Hepatocyte (in vitro differentiated cells): Measurements from ENCODE around the gene MEIS2. TPM values are rescaled to one million over a fixed set of nuclear protein-coding genes. Genes with fewer than 3 reads are reported as not detected.

ENCODE experiments used
- DNase-seq: peaks from one replicate; pipeline ENCODE4 v3.0.0-alpha.2; 2016; ENCODE audit warnings: low spot score
- H2AFZ ChIP-seq: fragments of 200-600 bp; sonication (generic); 2 replicates; pipeline ENCODE4 v1.6.0; 2016; ENCODE audit warnings: antibody characterized with exemption, mild to moderate bottlenecking
- H3K27ac ChIP-seq: fragments of 200-600 bp; sonication (generic); 2 replicates; pipeline ENCODE4 v1.5.1; 2016; ENCODE audit warnings: mild to moderate bottlenecking
- H3K27me3 ChIP-seq: fragments of 200-600 bp; sonication (generic); 2 replicates; pipeline ENCODE4 v1.6.1; 2016
- H3K36me3 ChIP-seq: fragments of 200-600 bp; sonication (generic); replicated peaks from 2 replicates; pipeline ENCODE4 v1.5.1; 2016; ENCODE audit warnings: low read depth; ENCODE audit not compliant: insufficient read depth
- H3K4me1 ChIP-seq: fragments of 200-600 bp; sonication (generic); 2 replicates; pipeline ENCODE4 v1.5.1; 2016; ENCODE audit warnings: mild to moderate bottlenecking, moderate library complexity; ENCODE audit not compliant: insufficient read depth
- H3K4me2 ChIP-seq: fragments of 200-600 bp; sonication (generic); 2 replicates; pipeline ENCODE4 v1.6.0; 2016
- H3K4me3 ChIP-seq: fragments of 200-600 bp; sonication (generic); 2 replicates; pipeline ENCODE4 v1.5.1; 2016; ENCODE audit warnings: mild to moderate bottlenecking
- H3K79me2 ChIP-seq: fragments of 200-600 bp; sonication (generic); 2 replicates; pipeline ENCODE4 v1.6.0; 2017; ENCODE audit warnings: mild to moderate bottlenecking
- H3K9me2 ChIP-seq: fragments of 200-600 bp; sonication (generic); replicated peaks from 2 replicates; pipeline ENCODE4 v1.6.0; 2017; ENCODE audit warnings: mild to moderate bottlenecking; ENCODE audit not compliant: insufficient read depth
- H3K9me3 ChIP-seq: fragments of 200-600 bp; sonication (generic); 2 replicates; pipeline ENCODE4 v1.5.1; 2016; ENCODE audit warnings: low read depth, mild to moderate bottlenecking
- H4K20me1 ChIP-seq: fragments of 200-600 bp; sonication (generic); 2 replicates; pipeline ENCODE4 v1.6.0; 2016; ENCODE audit warnings: mild to moderate bottlenecking; ENCODE audit not compliant: insufficient read depth, poor library complexity, severe bottlenecking
- CTCF ChIP-seq: fragments of 200-600 bp; sonication (generic); IDR thresholded peaks from 2 replicates; pipeline ENCODE4 v1.5.1; 2016; ENCODE audit warnings: antibody characterized with exemption, mild to moderate bottlenecking; ENCODE audit not compliant: poor library complexity
- EZH2 ChIP-seq: fragments of 200-600 bp; sonication (generic); IDR thresholded peaks from 2 replicates; pipeline ENCODE4 v1.6.1; 2016; ENCODE audit warnings: antibody characterized with exemption, mild to moderate bottlenecking, borderline replicate concordance
- EZH2phosphoT487 ChIP-seq: fragments of 200-600 bp; sonication (generic); IDR thresholded peaks from one replicate; pipeline ENCODE4 v1.6.1; 2018; ENCODE audit warnings: antibody characterized with exemption, mild to moderate bottlenecking, low read depth, moderate library complexity; ENCODE audit not compliant: unreplicated experiment, severe bottlenecking
- WGBS: methylation state at CpG from one replicate; pipeline ENCODE4 v1.1.6; 2016; ENCODE audit warnings: low lambda C conversion rate; ENCODE audit errors: missing lambda C conversion rate; 5-methylcytosine and 5-hydroxymethylcytosine counted together
- polyA plus RNA-seq: library from polyadenylated mRNA; unstranded; fragments of >200 nt; fragmentation: Nextera tagmentation; extraction: Ambion mirVana; gene quantifications from 2 replicates; pipeline ENCODE4 v1.2.1, GENCODE V29; 2016
- total RNA-seq: library from RNA; depleted of rRNA; stranded (reverse); fragments of >200 nt; gene quantifications from 2 replicates; pipeline ENCODE4 v1.2.3, GENCODE V29; 2014

The MEIS2 gene
- total and polyA plus RNA-seq, 2 experiments from 2014 or later, result 20.6 to 33.5 TPM

DNA sequence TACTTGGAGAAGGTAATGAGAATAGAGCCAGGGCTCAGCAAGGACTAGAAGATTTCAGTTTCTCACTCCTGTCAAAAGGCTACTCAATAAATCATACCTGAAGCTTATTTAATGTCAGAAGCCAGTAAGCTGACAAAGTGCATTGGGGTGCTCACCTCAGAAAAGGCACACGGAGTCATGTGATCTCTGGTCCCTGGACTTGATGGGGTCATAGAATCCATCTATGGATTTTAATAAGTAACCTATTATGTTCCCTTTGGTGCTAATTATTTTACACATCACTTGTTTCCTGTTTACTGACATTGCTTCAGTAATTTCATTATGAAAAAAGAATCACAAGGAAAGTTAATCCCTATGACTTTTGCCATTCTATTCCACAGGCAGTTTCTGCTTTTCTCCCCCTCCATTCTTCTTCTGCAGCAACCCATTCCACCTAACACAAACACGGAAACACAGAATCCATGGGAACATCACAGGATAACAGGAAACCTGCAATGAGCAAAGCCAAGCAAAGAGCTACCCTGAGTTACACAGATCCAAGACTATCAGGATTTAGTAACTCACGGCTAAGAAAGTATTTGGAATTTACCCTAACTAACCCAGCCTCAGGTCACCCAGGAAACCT is 159.6 kb downstream of the MEIS2 start:
- no peak overlapping the region for H3K4me2 ChIP-seq
- TF ChIP-seq EZH2, result no peak
- no peak for TF ChIP-seq CTCF
- no peak for TF ChIP-seq EZH2phosphoT487
- no peak overlapping the region for H3K27ac ChIP-seq
- no peaks in the 10 kb centered on the region for H3K79me2 ChIP-seq
- no peaks in the 10 kb centered on the region for H3K9me3 ChIP-seq
- no peaks in the 10 kb centered on the region for H3K36me3 ChIP-seq
- H3K4me3 ChIP-seq, result no peak overlapping the region
- peaks cover 5% of the 10 kb centered on the region for H3K27me3 ChIP-seq
- no peaks in the 10 kb centered on the region for H3K9me2 ChIP-seq
- H3K4me1 ChIP-seq, result peaks cover 3% of the 10 kb centered on the region
- H4K20me1 ChIP-seq, result no peaks in the 10 kb centered on the region
- WGBS, result 80% methylated on average over 3 of the region's 3 CpGs
- DNase-seq, result peak; percentile 21
- no peak overlapping the region for H2AFZ ChIP-seq

DNA sequence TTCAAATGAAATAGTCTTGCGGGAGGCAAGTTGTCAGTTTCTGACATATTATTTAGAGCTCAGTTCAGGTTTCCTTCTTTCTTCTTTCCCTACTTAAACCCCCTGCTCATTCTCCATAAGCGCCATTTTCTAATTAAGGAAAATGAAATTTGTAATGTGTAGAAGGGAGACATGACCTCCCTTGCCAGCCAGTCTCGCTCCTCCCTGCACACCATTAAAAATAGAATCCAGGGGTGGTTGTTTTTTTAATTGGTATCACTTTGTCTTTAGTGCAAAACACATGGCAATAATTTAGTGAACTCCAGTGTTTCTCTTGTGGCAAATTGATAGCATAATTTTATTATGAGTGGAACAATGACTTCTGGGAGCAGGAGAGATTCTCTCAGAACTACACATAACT is 160.1 kb downstream of the MEIS2 start:
- no peak overlapping the region for H3K4me2 ChIP-seq
- no peaks in the 10 kb centered on the region for H3K9me3 ChIP-seq
- H3K27ac ChIP-seq, result no peak overlapping the region
- no peak overlapping the region for H3K4me3 ChIP-seq
- H3K9me2 ChIP-seq, result no peaks in the 10 kb centered on the region
- H3K4me1 ChIP-seq, result peaks cover 3% of the 10 kb centered on the region
- TF ChIP-seq CTCF, result no peak
- TF ChIP-seq EZH2, result no peak
- TF ChIP-seq EZH2phosphoT487, result no peak
- H3K36me3 ChIP-seq, result no peaks in the 10 kb centered on the region
- WGBS, result 86% methylated on average over 3 of the region's 3 CpGs
- no peak for DNase-seq
- H3K79me2 ChIP-seq, result no peaks in the 10 kb centered on the region
- H3K27me3 ChIP-seq, result peaks cover 5% of the 10 kb centered on the region
- no peak overlapping the region for H2AFZ ChIP-seq
- H4K20me1 ChIP-seq, result no peaks in the 10 kb centered on the region

DNA sequence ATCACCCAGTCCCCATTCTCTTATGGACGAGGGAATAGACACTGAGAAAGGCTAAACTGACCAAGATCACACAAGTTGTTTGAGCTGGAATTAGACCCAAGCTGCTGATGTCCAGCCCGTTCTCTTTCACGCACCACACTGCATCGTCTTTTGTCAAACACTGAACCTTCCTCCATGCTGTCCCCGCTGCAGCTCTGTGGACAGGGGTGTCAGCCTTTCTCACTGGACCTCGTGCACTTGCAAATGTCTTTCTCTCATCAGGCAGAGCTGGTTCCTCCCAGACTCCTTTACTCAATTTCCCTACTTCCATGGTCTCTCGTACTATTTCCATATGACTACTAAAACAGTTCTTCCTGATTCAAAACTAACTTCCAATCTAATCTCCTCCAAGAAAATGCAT is 161.6 kb downstream of the MEIS2 start:
- WGBS, result 88% methylated on average over 7 of the region's 7 CpGs
- Histone ChIP-seq H2AFZ (no peak overlapping the region), H3K27me3 (peaks cover 5% of the 10 kb centered on the region), H4K20me1 (no peaks in the 10 kb centered on the region), H3K36me3 (no peaks in the 10 kb centered on the region), H3K9me3 (no peaks in the 10 kb centered on the region), H3K4me2 (no peak overlapping the region), H3K79me2 (no peaks in the 10 kb centered on the region), H3K4me1 (peaks cover 3% of the 10 kb centered on the region), H3K4me3 (no peak overlapping the region), H3K27ac (no peak overlapping the region), H3K9me2 (no peaks in the 10 kb centered on the region)
- TF ChIP-seq EZH2phosphoT487 (no peak), EZH2 (no peak), CTCF (no peak)
- no peak for DNase-seq

DNA sequence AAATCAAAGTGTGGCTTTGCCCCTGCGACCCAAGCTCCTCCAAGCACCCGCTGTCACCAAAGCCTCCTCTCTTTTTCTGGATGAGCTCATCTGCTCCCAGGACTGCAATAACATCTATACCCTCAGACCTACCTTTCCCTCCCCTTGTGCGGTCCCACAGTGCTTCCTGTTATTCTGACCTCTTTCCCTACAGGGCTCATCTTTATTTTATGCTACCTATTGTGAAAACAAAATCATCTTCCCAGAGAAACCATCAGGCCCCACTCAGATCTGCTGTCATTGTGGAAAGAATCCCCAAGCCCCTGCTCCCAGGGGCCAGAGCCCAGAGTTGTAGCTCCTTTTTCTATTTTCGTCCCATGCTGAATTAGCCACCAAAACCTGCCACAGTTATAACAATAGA is 162.2 kb downstream of the MEIS2 start:
- Histone ChIP-seq H3K9me2 (no peaks in the 10 kb centered on the region), H2AFZ (no peak overlapping the region), H3K9me3 (no peaks in the 10 kb centered on the region), H3K4me1 (peaks cover 3% of the 10 kb centered on the region), H4K20me1 (no peaks in the 10 kb centered on the region), H3K79me2 (no peaks in the 10 kb centered on the region), H3K27ac (no peak overlapping the region), H3K27me3 (peaks cover 5% of the 10 kb centered on the region), H3K36me3 (no peaks in the 10 kb centered on the region), H3K4me3 (no peak overlapping the region), H3K4me2 (no peak overlapping the region)
- no peak for TF ChIP-seq EZH2phosphoT487
- no peak for TF ChIP-seq EZH2
- no peak for TF ChIP-seq CTCF
- WGBS, result 96% methylated on average over 4 of the region's 4 CpGs
- DNase-seq, result no peak
